ENCODE measurements around the gene NPAS3.

NPAS3 gene

GRCh38 chr14:33650430-33650829 lies 711.8 kb downstream of the NPAS3 start:
- no peaks in the 10 kb centered on the region for H3K4me1 ChIP-seq (ENCODE audit: control insufficient read depth, low read depth, low read length)
- no peaks in the 10 kb centered on the region for H3K9me3 ChIP-seq (ENCODE audit: control insufficient read depth, low read depth, low read length)
- H3K4me3 ChIP-seq (ENCODE audit: low read length), result no peak overlapping the region
- H3K27ac ChIP-seq (ENCODE audit: low read length), result no peak overlapping the region
- H3K36me3 ChIP-seq (ENCODE audit: control insufficient read depth, low read depth, low read length), result no peaks in the 10 kb centered on the region
- H3K9ac ChIP-seq (ENCODE audit: low read length), result no peak overlapping the region
- H3K27me3 ChIP-seq (ENCODE audit: control insufficient read depth, insufficient read depth, low read length), result no peaks in the 10 kb centered on the region

- no peaks in the 10 kb centered on the region for H3K9me3 ChIP-seq (ENCODE audit: control insufficient read depth, low read depth, low read length)
- H3K4me3 ChIP-seq (ENCODE audit: low read length), result no peak overlapping the region
- H3K27me3 ChIP-seq (ENCODE audit: control insufficient read depth, insufficient read depth, low read length), result no peaks in the 10 kb centered on the region
- no peaks in the 10 kb centered on the region for H3K4me1 ChIP-seq (ENCODE audit: control insufficient read depth, low read depth, low read length)
- no peaks in the 10 kb centered on the region for H3K36me3 ChIP-seq (ENCODE audit: control insufficient read depth, low read depth, low read length)
- H3K9ac ChIP-seq (ENCODE audit: low read length), result no peak overlapping the region
- no peak overlapping the region for H3K27ac ChIP-seq (ENCODE audit: low read length)
These were observed 714.1 kb downstream of the NPAS3 start for GRCh38 chr14:33652566-33653307.

GRCh38 chr14:33653308-33653695 lies 714.6 kb downstream of the NPAS3 start:
- no peaks in the 10 kb centered on the region for H3K4me1 ChIP-seq (ENCODE audit: control insufficient read depth, low read depth, low read length)
- H3K4me3 ChIP-seq (ENCODE audit: low read length), result no peak overlapping the region
- no peak overlapping the region for H3K27ac ChIP-seq (ENCODE audit: low read length)
- no peaks in the 10 kb centered on the region for H3K27me3 ChIP-seq (ENCODE audit: control insufficient read depth, insufficient read depth, low read length)
- H3K9me3 ChIP-seq (ENCODE audit: control insufficient read depth, low read depth, low read length), result no peaks in the 10 kb centered on the region
- H3K9ac ChIP-seq (ENCODE audit: low read length), result no peak overlapping the region
- no peaks in the 10 kb centered on the region for H3K36me3 ChIP-seq (ENCODE audit: control insufficient read depth, low read depth, low read length)

- H3K9ac ChIP-seq (ENCODE audit: low read length), result no peak overlapping the region
- H3K36me3 ChIP-seq (ENCODE audit: control insufficient read depth, low read depth, low read length), result no peaks in the 10 kb centered on the region
- no peak overlapping the region for H3K4me3 ChIP-seq (ENCODE audit: low read length)
- H3K9me3 ChIP-seq (ENCODE audit: control insufficient read depth, low read depth, low read length), result no peaks in the 10 kb centered on the region
- no peak overlapping the region for H3K27ac ChIP-seq (ENCODE audit: low read length)
- no peaks in the 10 kb centered on the region for H3K4me1 ChIP-seq (ENCODE audit: control insufficient read depth, low read depth, low read length)
- no peaks in the 10 kb centered on the region for H3K27me3 ChIP-seq (ENCODE audit: control insufficient read depth, insufficient read depth, low read length)
These were observed 716.7 kb downstream of the NPAS3 start for GRCh38 chr14:33655421-33655820.

- no peak overlapping the region for H3K4me3 ChIP-seq (ENCODE audit: low read length)
- no peak overlapping the region for H3K27ac ChIP-seq (ENCODE audit: low read length)
- H3K9me3 ChIP-seq (ENCODE audit: control insufficient read depth, low read depth, low read length), result no peaks in the 10 kb centered on the region
- H3K9ac ChIP-seq (ENCODE audit: low read length), result no peak overlapping the region
- no peaks in the 10 kb centered on the region for H3K36me3 ChIP-seq (ENCODE audit: control insufficient read depth, low read depth, low read length)
- no peaks in the 10 kb centered on the region for H3K27me3 ChIP-seq (ENCODE audit: control insufficient read depth, insufficient read depth, low read length)
- H3K4me1 ChIP-seq (ENCODE audit: control insufficient read depth, low read depth, low read length), result no peaks in the 10 kb centered on the region
These were observed 718.8 kb downstream of the NPAS3 start for GRCh38 chr14:33657476-33657875.

- H3K4me1 ChIP-seq (ENCODE audit: control insufficient read depth, low read depth, low read length), result no peaks in the 10 kb centered on the region
- H3K4me3 ChIP-seq (ENCODE audit: low read length), result no peak overlapping the region
These were observed 721.6 kb downstream of the NPAS3 start for GRCh38 chr14:33660248-33660647.

GRCh38 chr14:33661101-33661500 lies 722.4 kb downstream of the NPAS3 start:
- no peaks in the 10 kb centered on the region for H3K27me3 ChIP-seq (ENCODE audit: control insufficient read depth, insufficient read depth, low read length)
- no peak overlapping the region for H3K9ac ChIP-seq (ENCODE audit: low read length)
- no peaks in the 10 kb centered on the region for H3K9me3 ChIP-seq (ENCODE audit: control insufficient read depth, low read depth, low read length)
- H3K4me1 ChIP-seq (ENCODE audit: control insufficient read depth, low read depth, low read length), result no peaks in the 10 kb centered on the region
- no peak overlapping the region for H3K4me3 ChIP-seq (ENCODE audit: low read length)
- no peaks in the 10 kb centered on the region for H3K36me3 ChIP-seq (ENCODE audit: control insufficient read depth, low read depth, low read length)
- no peak overlapping the region for H3K27ac ChIP-seq (ENCODE audit: low read length)

More at GRCh38 chr14:33660248-33660647, 721.6 kb downstream of the NPAS3 start:
- no peak overlapping the region for H3K9ac ChIP-seq (ENCODE audit: low read length)
- no peaks in the 10 kb centered on the region for H3K9me3 ChIP-seq (ENCODE audit: control insufficient read depth, low read depth, low read length)
- no peaks in the 10 kb centered on the region for H3K36me3 ChIP-seq (ENCODE audit: control insufficient read depth, low read depth, low read length)
- H3K27me3 ChIP-seq (ENCODE audit: control insufficient read depth, insufficient read depth, low read length), result no peaks in the 10 kb centered on the region
- H3K27ac ChIP-seq (ENCODE audit: low read length), result no peak overlapping the region

GRCh38 chr14:33668066-33668465 lies 729.4 kb downstream of the NPAS3 start:
- Histone ChIP-seq H3K9ac (ENCODE audit: low read length) (no peak overlapping the region), H3K36me3 (ENCODE audit: control insufficient read depth, low read depth, low read length) (no peaks in the 10 kb centered on the region), H3K9me3 (ENCODE audit: control insufficient read depth, low read depth, low read length) (no peaks in the 10 kb centered on the region), H3K27me3 (ENCODE audit: control insufficient read depth, insufficient read depth, low read length) (no peaks in the 10 kb centered on the region), H3K4me3 (ENCODE audit: low read length) (no peak overlapping the region), H3K4me1 (ENCODE audit: control insufficient read depth, low read depth, low read length) (no peaks in the 10 kb centered on the region), H3K27ac (ENCODE audit: low read length) (no peak overlapping the region)

- Histone ChIP-seq H3K27me3 (ENCODE audit: control insufficient read depth, insufficient read depth, low read length) (no peaks in the 10 kb centered on the region), H3K9me3 (ENCODE audit: control insufficient read depth, low read depth, low read length) (no peaks in the 10 kb centered on the region), H3K4me1 (ENCODE audit: control insufficient read depth, low read depth, low read length) (no peaks in the 10 kb centered on the region), H3K4me3 (ENCODE audit: low read length) (no peak overlapping the region), H3K9ac (ENCODE audit: low read length) (no peak overlapping the region), H3K36me3 (ENCODE audit: control insufficient read depth, low read depth, low read length) (no peaks in the 10 kb centered on the region), H3K27ac (ENCODE audit: low read length) (no peak overlapping the region)
These were observed 730.4 kb downstream of the NPAS3 start for GRCh38 chr14:33669111-33669510.

- Histone ChIP-seq H3K4me1 (ENCODE audit: control insufficient read depth, low read depth, low read length) (no peaks in the 10 kb centered on the region), H3K4me3 (ENCODE audit: low read length) (no peak overlapping the region), H3K9me3 (ENCODE audit: control insufficient read depth, low read depth, low read length) (no peaks in the 10 kb centered on the region), H3K36me3 (ENCODE audit: control insufficient read depth, low read depth, low read length) (no peaks in the 10 kb centered on the region), H3K27me3 (ENCODE audit: control insufficient read depth, insufficient read depth, low read length) (no peaks in the 10 kb centered on the region), H3K27ac (ENCODE audit: low read length) (no peak overlapping the region), H3K9ac (ENCODE audit: low read length) (no peak overlapping the region)
These were observed 731.6 kb downstream of the NPAS3 start for GRCh38 chr14:33670235-33670634.

GRCh38 chr14:33671556-33671955 lies 732.9 kb downstream of the NPAS3 start:
- Histone ChIP-seq H3K27ac (ENCODE audit: low read length) (no peak overlapping the region), H3K4me3 (ENCODE audit: low read length) (no peak overlapping the region), H3K36me3 (ENCODE audit: control insufficient read depth, low read depth, low read length) (no peaks in the 10 kb centered on the region), H3K27me3 (ENCODE audit: control insufficient read depth, insufficient read depth, low read length) (no peaks in the 10 kb centered on the region), H3K9me3 (ENCODE audit: control insufficient read depth, low read depth, low read length) (no peaks in the 10 kb centered on the region), H3K9ac (ENCODE audit: low read length) (no peak overlapping the region), H3K4me1 (ENCODE audit: control insufficient read depth, low read depth, low read length) (no peaks in the 10 kb centered on the region)

- Histone ChIP-seq H3K9ac (ENCODE audit: low read length) (no peak overlapping the region), H3K4me3 (ENCODE audit: low read length) (no peak overlapping the region), H3K27ac (ENCODE audit: low read length) (no peak overlapping the region), H3K9me3 (ENCODE audit: control insufficient read depth, low read depth, low read length) (no peaks in the 10 kb centered on the region), H3K36me3 (ENCODE audit: control insufficient read depth, low read depth, low read length) (no peaks in the 10 kb centered on the region), H3K27me3 (ENCODE audit: control insufficient read depth, insufficient read depth, low read length) (no peaks in the 10 kb centered on the region), H3K4me1 (ENCODE audit: control insufficient read depth, low read depth, low read length) (no peaks in the 10 kb centered on the region)
These were observed 736.2 kb downstream of the NPAS3 start for GRCh38 chr14:33674927-33675326.

All from iPS-18a (cell line).